Adrenal gland (tissue), 5 donors: ENCODE data around the gene NSMCE1.

Experiments
- CTCF ChIP-seq, 6 experiments: fragments of 450-650 bp in 4 of 6; fragments of 200-600 bp in 2 of 6; sonication (generic) in 1 of 6; IDR thresholded peaks; 1 replicate in 5 of 6; 2 replicates in 1 of 6; pipeline versions ENCODE4 v1.5.1 to v1.8.0; 2016 to 2021; ENCODE audit warnings: antibody characterized with exemption in 6 of 6, mild to moderate bottlenecking in 2 of 6, moderate library complexity in 1 of 6
- POLR2A ChIP-seq, 2 donors: fragments of 450-650 bp; IDR thresholded peaks; one replicate each; pipeline ENCODE4 v1.6.1; 2017; ENCODE audit warnings: antibody characterized with exemption in 2 of 2, mild to moderate bottlenecking in 2 of 2, moderate library complexity in 1 of 2
- donor health status: DM: no; HTN: no; CAD: no.

GRCh38 chr16:27317320-27317719, 48.7 kb upstream of the NSMCE1 start:
- no peak for TF ChIP-seq CTCF (IDR thresholded peaks at IDR 0.05)
- no peak for TF ChIP-seq POLR2A (IDR thresholded peaks at IDR 0.05)
